K562 (cell line): ENCODE measurements around the gene CCL19. TPM values are rescaled to one million over a fixed set of nuclear protein-coding genes. Genes with fewer than 3 reads are reported as not detected.

ENCODE experiments used
- ARID1B ChIP-seq: fragments of 450-650 bp; IDR thresholded peaks from 2 replicates; pipeline ENCODE4 v1.6.1; 2016; ENCODE audit warnings: antibody characterized with exemption, mild to moderate bottlenecking, inconsistent platforms
- ASH1L ChIP-seq: fragments of 450-650 bp; IDR thresholded peaks from 2 replicates; pipeline ENCODE4 v1.6.1; 2018; ENCODE audit warnings: borderline replicate concordance, mild to moderate bottlenecking, low read depth; ENCODE audit not compliant: partially characterized antibody
- BDP1 ChIP-seq: IDR thresholded peaks from 3 replicates; pipeline ENCODE4 v1.6.1; 2011; ENCODE audit not compliant: insufficient read length, insufficient read depth
- CHD2 ChIP-seq: IDR thresholded peaks from 2 replicates; pipeline ENCODE4 v1.6.1; 2011; ENCODE audit warnings: low read depth, low read length
- CREB5 ChIP-seq: fragments of 250-450 bp; sonication (Bioruptor Pico); IDR thresholded peaks from 2 replicates; pipeline ENCODE4 v1.5.0; 2020; ENCODE audit warnings: mild to moderate bottlenecking
- E2F3 ChIP-seq: fragments of 250-450 bp; sonication (Bioruptor Pico); IDR thresholded peaks from 2 replicates; pipeline ENCODE4 v1.4.0; 2020; ENCODE audit warnings: mild to moderate bottlenecking
- EGR1 ChIP-seq: fragments of 450-650 bp; conservative IDR thresholded peaks from 2 replicates; pipeline ENCODE4 v1.6.1; 2017; ENCODE audit warnings: mild to moderate bottlenecking
- ELF2 ChIP-seq: fragments of 250-450 bp; sonication (Bioruptor Pico); IDR thresholded peaks from 2 replicates; pipeline ENCODE4 v1.5.0; 2021; ENCODE audit warnings: mild to moderate bottlenecking
- FOXA1 ChIP-seq: fragments of 450-650 bp; IDR thresholded peaks from 2 replicates; pipeline ENCODE4 v1.6.1; 2016; ENCODE audit warnings: mild to moderate bottlenecking, borderline replicate concordance
- HNRNPH1 ChIP-seq: fragments of 200-400 bp; formaldehyde crosslinking; optimal IDR thresholded peaks from 2 replicates; pipeline ENCODE3; 2017; ENCODE audit warnings: low read depth, mild to moderate bottlenecking, low read length, moderate library complexity
- HNRNPK ChIP-seq: fragments of 200-400 bp; formaldehyde crosslinking; IDR thresholded peaks from one replicate; pipeline ENCODE4 v1.6.1; 2018; ENCODE audit warnings: mild to moderate bottlenecking, low read depth, low read length; ENCODE audit not compliant: poor library complexity, severe bottlenecking
- KDM5B ChIP-seq: fragments of 200-600 bp; sonication (generic); IDR thresholded peaks from 2 replicates; pipeline ENCODE4 v1.6.1; 2012; ENCODE audit warnings: low read depth, mild to moderate bottlenecking, moderate library complexity, low read length, control low read depth, inconsistent platforms; ENCODE audit not compliant: insufficient replicate concordance
- MAFK ChIP-seq: IDR thresholded peaks from 2 replicates; pipeline ENCODE4 v1.6.1; 2011; ENCODE audit warnings: low read length, improper control_type of control experiment
- NCOA6 ChIP-seq: fragments of 450-650 bp; IDR thresholded peaks from 2 replicates; pipeline ENCODE4 v1.6.1; 2017; ENCODE audit warnings: mild to moderate bottlenecking
- NR2C1 ChIP-seq, 2 experiments: fragments of 450-650 bp; IDR thresholded peaks; 2 replicates each; pipeline ENCODE4 v1.6.1; 2017; ENCODE audit warnings: mild to moderate bottlenecking in 2 of 2, antibody characterized with exemption in 1 of 2, inconsistent platforms in 1 of 2, missing compliant biosample characterization in 1 of 2, missing genetic modification characterization in 1 of 2
- NRF1 ChIP-seq, 2 experiments: fragments of 450-650 bp; IDR thresholded peaks in 1 of 2; conservative IDR thresholded peaks in 1 of 2; 2 replicates each; pipeline ENCODE4 v1.6.1; 2014; ENCODE audit warnings: mild to moderate bottlenecking in 2 of 2
- SMARCA4 ChIP-seq: fragments of 450-650 bp; IDR thresholded peaks from 2 replicates; pipeline ENCODE4 v1.6.1; 2016
- TGIF2 ChIP-seq: sonication (generic); formaldehyde crosslinking; IDR thresholded peaks from 2 replicates; pipeline ENCODE4 v1.8.1; 2022; ENCODE audit warnings: mild to moderate bottlenecking, missing genetic modification reagents, moderate library complexity
- TRIM28 ChIP-seq: fragments of 450-650 bp; IDR thresholded peaks from 2 replicates; pipeline ENCODE4 v1.6.1; 2017
- ZBED1 ChIP-seq: IDR thresholded peaks from 2 replicates; pipeline ENCODE4 v1.6.1; 2014
- ZBTB49 ChIP-seq: sonication (generic); formaldehyde crosslinking; IDR thresholded peaks from 2 replicates; pipeline ENCODE4 v1.8.0; 2022; ENCODE audit warnings: missing genetic modification reagents, mild to moderate bottlenecking, borderline replicate concordance
- ZNF277 ChIP-seq: fragments of 250-450 bp; sonication (Bioruptor Pico); IDR thresholded peaks from 2 replicates; pipeline ENCODE4 v1.8.0; 2022; ENCODE audit warnings: inconsistent platforms, mild to moderate bottlenecking, moderate library complexity, borderline replicate concordance
- ZNF41 ChIP-seq: fragments of 250-450 bp; sonication (Bioruptor Pico); conservative IDR thresholded peaks from 2 replicates; pipeline ENCODE4 v1.4.0; 2020; ENCODE audit warnings: mild to moderate bottlenecking
- ZNF431 ChIP-seq: sonication (generic); formaldehyde crosslinking; IDR thresholded peaks from 2 replicates; pipeline ENCODE4 v1.8.0; 2022; ENCODE audit warnings: mild to moderate bottlenecking, missing genetic modification reagents
- ZNF780A ChIP-seq: fragments of 250-450 bp; sonication (Bioruptor Pico); IDR thresholded peaks from 2 replicates; pipeline ENCODE4 v1.5.0; 2021; ENCODE audit warnings: mild to moderate bottlenecking
- ZZZ3 ChIP-seq: fragments of 450-650 bp; IDR thresholded peaks from 2 replicates; pipeline ENCODE4 v1.6.1; 2016; ENCODE audit warnings: antibody characterized with exemption, mild to moderate bottlenecking, moderate library complexity
- polyA plus RNA-seq, 8 experiments: library from polyadenylated mRNA; depleted of rRNA in 4 of 8; stranded (reverse) in 5 of 8; unstranded in 3 of 8; fragments of >200 nt; fragmentation: Nextera tagmentation in 2 of 8; fragmentation: Illumina TruSeq in 1 of 8; extraction: Ambion mirVana in 2 of 8; extraction: Trizol in 1 of 8; gene quantifications; 2 replicates each; pipeline versions ENCODE4 v1.2.1 to v1.2.3, GENCODE V29; 2011 to 2014; ENCODE audit warnings: inconsistent platforms in 1 of 8, missing spikeins in 1 of 8
- total RNA-seq, 7 experiments: library from RNA; depleted of rRNA in 6 of 7; stranded (reverse); fragments of >200 nt in 6 of 7; fragmentation: Illumina TruSeq in 2 of 7; extraction: Trizol in 2 of 7; gene quantifications; 2 replicates each; pipeline versions ENCODE4 v1.2.1 to v1.2.3, GENCODE V29; 2011 to 2021; ENCODE audit warnings: low replicate concordance in 1 of 7

CCL19 gene
- total and polyA plus RNA-seq, 9 of the 15 experiments (the other 6 are each of a cell fraction or from before 2014, with no cell fraction given) = not detected

GRCh38 chr9:34665381-34666250, 25.5 kb downstream of the CCL19 start (continued):
- TF ChIP-seq TGIF2 (CRISPR knock-in tag) (no peak), ZNF780A (no peak), ZNF431 (CRISPR knock-in tag) (no peak), KDM5B (peak; percentile 84), SMARCA4 (peak; percentile 52; the same call in 1 of the 2 replicates), BDP1 (no peak), ZNF277 (CRISPR knock-in tag) (no peak), HNRNPK (no peak), ZNF41 (CRISPR knock-in tag) (no peak), ELF2 (CRISPR knock-in tag) (no peak), NRF1 (conservative IDR thresholded peaks at IDR 0.05 in 1 of 2, IDR thresholded peaks at IDR 0.05 in 1 of 2) (peak; percentile 65 to 71), CREB5 (no peak), ASH1L (no peak), ARID1B (no peak; the same call in none of the 2 replicates), NCOA6 (no peak), E2F3 (CRISPR knock-in tag) (0 out of 2 replicates have a peak, but pooled peaks have one; percentile 56), MAFK (no peak), EGR1 (peak; percentile 99), CHD2 (no peak), TRIM28 (0 out of 2 replicates have a peak, but pooled peaks have one; percentile 26), NR2C1 (IDR thresholded peaks at IDR 0.05) (peak; percentile 85), NR2C1 (tag; IDR thresholded peaks at IDR 0.05) (peak; percentile 77; the same call in 1 of the 2 replicates), ZBTB49 (no peak), ZBED1 (no peak), FOXA1 (no peak), HNRNPH1 (no peak), ZZZ3 (peak; percentile 59; the same call in 1 of the 2 replicates)
